ENCODE data around the gene APBB2.

Gene APBB2

GRCh38 chr4:41142376-41143310 lies 71.7 kb downstream of the APBB2 start:
- DNase-seq, result no peak

GRCh38 chr4:41141900-41142299 lies 72.4 kb downstream of the APBB2 start:
- DNase-seq, result no peak

GRCh38 chr4:41140410-41140809 lies 73.9 kb downstream of the APBB2 start:
- DNase-seq, result no peak

GRCh38 chr4:41137879-41138278 lies 76.5 kb downstream of the APBB2 start:
- DNase-seq, result no peak

GRCh38 chr4:41136456-41136855 lies 77.9 kb downstream of the APBB2 start:
- DNase-seq, result no peak

- no peak for DNase-seq
Measured at GRCh38 chr4:41135801-41136200, 78.5 kb downstream of the APBB2 start.

GRCh38 chr4:41134581-41134980 lies 79.8 kb downstream of the APBB2 start:
- DNase-seq, result no peak

GRCh38 chr4:41133454-41134018 lies 80.8 kb downstream of the APBB2 start:
- DNase-seq, result no peak

- no peak for DNase-seq
Measured at GRCh38 chr4:41132055-41132683, 82.2 kb downstream of the APBB2 start.

GRCh38 chr4:41129936-41130440 lies 84.4 kb downstream of the APBB2 start:
- DNase-seq, result no peak

- DNase-seq, result no peak
Measured at GRCh38 chr4:41129128-41129754, 85.1 kb downstream of the APBB2 start.

- DNase-seq, result no peak
Measured at GRCh38 chr4:41125558-41126311, 88.6 kb downstream of the APBB2 start.

- DNase-seq, result no peak
Measured at GRCh38 chr4:41124916-41125548, 89.3 kb downstream of the APBB2 start.

- DNase-seq, result no peak
Measured at GRCh38 chr4:41122775-41123174, 91.6 kb downstream of the APBB2 start.

- no peak for DNase-seq
Measured at GRCh38 chr4:41122309-41122708, 92.0 kb downstream of the APBB2 start.

- no peak for DNase-seq
Measured at GRCh38 chr4:41121906-41122305, 92.4 kb downstream of the APBB2 start.

- peak in 37 of 56 donors; percentile 2 to 67 (median 26) for DNase-seq
Measured at GRCh38 chr4:41120297-41121217, 93.8 kb downstream of the APBB2 start.

GRCh38 chr4:41119867-41120295 lies 94.5 kb downstream of the APBB2 start:
- no peak for DNase-seq

- no peak for DNase-seq
Measured at GRCh38 chr4:41111791-41112190, 102.6 kb downstream of the APBB2 start.
